ENCODE results near the gene KMO. TPM values are rescaled to one million over a fixed set of nuclear protein-coding genes. Genes with fewer than 3 reads are reported as not detected.

KMO gene
- total and polyA plus RNA-seq, 2 donors (not counting 3 experiments of a cell fraction or from before 2014, with no cell fraction given), result not detected

DNA sequence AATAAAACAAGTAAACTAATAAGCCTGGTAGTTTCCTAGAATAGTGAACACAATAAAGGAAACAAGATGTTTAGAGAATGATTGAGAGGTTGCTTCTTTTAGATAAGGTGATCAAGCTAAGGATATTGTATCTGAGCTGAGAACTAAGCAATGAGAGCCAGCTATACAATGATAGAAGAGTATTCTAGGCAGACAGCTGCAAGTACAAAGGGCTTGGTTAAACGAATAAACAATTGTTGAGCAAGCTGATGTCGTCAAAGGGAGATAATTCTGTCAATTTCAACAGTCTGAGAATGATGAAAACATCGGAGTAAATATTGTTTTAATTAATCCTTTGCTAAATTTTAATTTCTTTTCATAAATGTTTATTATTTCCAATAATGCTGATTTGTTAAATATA lies 7.2 kb upstream of the KMO start:
- dilution Hi-C loops (cut with MboI; ENCODE audit: extremely low pct_ligation_motif_present, low sequenced_read_pairs), result no loop called here
- intact Hi-C loops (cut with micrococcal nuclease), result no loop called here
- no peak for TF ChIP-seq GATA2 (IDR thresholded peaks at IDR 0.05; ENCODE audit: insufficient read depth, insufficient read length, low read depth, low read length)
- TF ChIP-seq, protein P1, sequence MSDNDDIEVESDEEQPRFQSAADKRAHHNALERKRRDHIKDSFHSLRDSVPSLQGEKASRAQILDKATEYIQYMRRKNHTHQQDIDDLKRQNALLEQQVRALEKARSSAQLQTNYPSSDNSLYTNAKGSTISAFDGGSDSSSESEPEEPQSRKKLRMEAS (IDR thresholded peaks at IDR 0.05; ENCODE audit: insufficient read depth, insufficient read length), result no peak
- Histone ChIP-seq H3K36me3 (ENCODE audit: control insufficient read depth in 2 of 2, extremely low read depth in 1 of 2, insufficient read depth in 2 of 2, low read length in 2 of 2) (no peaks in the 10 kb centered on the region), H4K20me1 (replicated peaks; ENCODE audit: control insufficient read depth, extremely low read depth, insufficient read depth, low read length) (no peaks in the 10 kb centered on the region), H2AFZ (ENCODE audit: low read depth, low read length) (no peak overlapping the region), H3K27ac (ENCODE audit: insufficient read depth, low read depth, low read length) (no peak overlapping the region), H3K4me1 (ENCODE audit: control insufficient read depth, extremely low read depth, insufficient read depth, low read length) (peaks cover 2% of the 10 kb centered on the region), H3K4me2 (ENCODE audit: insufficient read depth, low read length) (no peak overlapping the region), H3K4me3 (replicated peaks in 1 of 3; ENCODE audit: insufficient read depth in 1 of 3, low read depth in 1 of 3, low read length in 3 of 3) (no peak overlapping the region), H3K9me1 (replicated peaks; ENCODE audit: control insufficient read depth, extremely low read depth, insufficient read depth, low read length) (no peaks in the 10 kb centered on the region), H3K27me3 (ENCODE audit: control insufficient read depth in 2 of 2, insufficient read depth in 2 of 2, low read length in 2 of 2) (peaks cover 24 to 70% of the 10 kb centered on the region in 2 experiments), H3K79me2 (ENCODE audit: control insufficient read depth, insufficient read depth, low read length) (no peaks in the 10 kb centered on the region), H3K9ac (replicated peaks; ENCODE audit: extremely low read depth, insufficient read depth, low read length) (no peak overlapping the region), H3K9me3 (replicated peaks; ENCODE audit: control insufficient read depth, insufficient read depth, low read length) (no peaks in the 10 kb centered on the region)
- no peak for DNase-seq (ENCODE audit: low read depth, low spot score)
- POLR2A ChIA-PET, result no interaction called here
- no TSS peak for BruUV-seq (replicated peaks)
- CTCF ChIA-PET, result interaction anchor here (0.9 to 1.8 kb wide), 4 partner anchors 9 to 694 kb away, joined by 3 to 4 read pairs (median 4); no protein-coding TSS in a partner anchor
- no peak for FAIRE-seq

DNA sequence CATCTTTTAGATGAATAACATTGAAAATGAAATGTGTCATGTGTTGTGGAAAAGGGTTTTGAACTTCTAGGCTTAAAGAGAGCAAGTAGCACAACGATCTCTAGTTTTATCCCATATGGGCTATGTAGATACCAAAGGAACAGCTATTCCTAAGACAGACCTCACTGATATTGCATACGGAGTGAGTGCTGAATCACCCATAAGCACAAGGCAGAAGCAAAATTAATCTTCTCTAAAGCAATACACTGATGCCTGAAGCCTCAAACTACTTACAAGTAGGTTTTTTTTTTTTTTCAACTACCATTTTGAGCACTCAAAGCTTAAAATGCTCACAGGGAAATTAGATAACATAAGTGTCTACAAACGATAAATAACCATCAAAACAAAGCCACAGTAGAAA lies 5.0 kb upstream of the KMO start:
- CTCF ChIA-PET, result no interaction called here
- DNase-seq (ENCODE audit: low read depth, low spot score) (no peak), FAIRE-seq (no peak)
- dilution Hi-C loops (cut with MboI; ENCODE audit: extremely low pct_ligation_motif_present, low sequenced_read_pairs) (no loop called here), intact Hi-C loops (cut with micrococcal nuclease) (no loop called here)
- H2AFZ ChIP-seq (ENCODE audit: low read depth, low read length), result no peak overlapping the region
- POLR2A ChIA-PET, result no interaction called here
- no peak overlapping the region for H3K27ac ChIP-seq (ENCODE audit: insufficient read depth, low read depth, low read length)
- no peak overlapping the region for H3K4me3 ChIP-seq (replicated peaks in 1 of 3; ENCODE audit: insufficient read depth in 1 of 3, low read depth in 1 of 3, low read length in 3 of 3)
- H3K79me2 ChIP-seq (ENCODE audit: control insufficient read depth, insufficient read depth, low read length), result no peaks in the 10 kb centered on the region
- BruUV-seq (replicated peaks), result no TSS peak
- H3K27me3 ChIP-seq (ENCODE audit: control insufficient read depth in 2 of 2, insufficient read depth in 2 of 2, low read length in 2 of 2), result peaks cover 22 to 56% of the 10 kb centered on the region in 2 experiments
- H3K9me3 ChIP-seq (replicated peaks; ENCODE audit: control insufficient read depth, insufficient read depth, low read length), result no peaks in the 10 kb centered on the region
- no peaks in the 10 kb centered on the region for H4K20me1 ChIP-seq (replicated peaks; ENCODE audit: control insufficient read depth, extremely low read depth, insufficient read depth, low read length)
- H3K36me3 ChIP-seq (ENCODE audit: control insufficient read depth in 2 of 2, extremely low read depth in 1 of 2, insufficient read depth in 2 of 2, low read length in 2 of 2), result no peaks in the 10 kb centered on the region
- H3K4me1 ChIP-seq (ENCODE audit: control insufficient read depth, extremely low read depth, insufficient read depth, low read length), result peaks cover 6% of the 10 kb centered on the region
- no peak for TF ChIP-seq POLR2A (IDR thresholded peaks at IDR 0.05; ENCODE audit: low read depth, low read length)
- TF ChIP-seq, protein P1 (IDR thresholded peaks at IDR 0.05; ENCODE audit: insufficient read depth, insufficient read length), result no peak
- no peak for TF ChIP-seq EZH2 (IDR thresholded peaks at IDR 0.05; ENCODE audit: borderline replicate concordance, low read depth, low read length, severe bottlenecking)
- TF ChIP-seq FOS (IDR thresholded peaks at IDR 0.05; ENCODE audit: borderline replicate concordance, insufficient read depth, low read length), result no peak
- TF ChIP-seq, protein P2, sequence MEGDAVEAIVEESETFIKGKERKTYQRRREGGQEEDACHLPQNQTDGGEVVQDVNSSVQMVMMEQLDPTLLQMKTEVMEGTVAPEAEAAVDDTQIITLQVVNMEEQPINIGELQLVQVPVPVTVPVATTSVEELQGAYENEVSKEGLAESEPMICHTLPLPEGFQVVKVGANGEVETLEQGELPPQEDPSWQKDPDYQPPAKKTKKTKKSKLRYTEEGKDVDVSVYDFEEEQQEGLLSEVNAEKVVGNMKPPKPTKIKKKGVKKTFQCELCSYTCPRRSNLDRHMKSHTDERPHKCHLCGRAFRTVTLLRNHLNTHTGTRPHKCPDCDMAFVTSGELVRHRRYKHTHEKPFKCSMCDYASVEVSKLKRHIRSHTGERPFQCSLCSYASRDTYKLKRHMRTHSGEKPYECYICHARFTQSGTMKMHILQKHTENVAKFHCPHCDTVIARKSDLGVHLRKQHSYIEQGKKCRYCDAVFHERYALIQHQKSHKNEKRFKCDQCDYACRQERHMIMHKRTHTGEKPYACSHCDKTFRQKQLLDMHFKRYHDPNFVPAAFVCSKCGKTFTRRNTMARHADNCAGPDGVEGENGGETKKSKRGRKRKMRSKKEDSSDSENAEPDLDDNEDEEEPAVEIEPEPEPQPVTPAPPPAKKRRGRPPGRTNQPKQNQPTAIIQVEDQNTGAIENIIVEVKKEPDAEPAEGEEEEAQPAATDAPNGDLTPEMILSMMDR (IDR thresholded peaks at IDR 0.05; ENCODE audit: extremely low read depth in 1 of 2, insufficient read depth in 1 of 2, low read depth in 1 of 2, low read length in 2 of 2), result no peak
- no peak for TF ChIP-seq GATA2 (IDR thresholded peaks at IDR 0.05; ENCODE audit: insufficient read depth, insufficient read length, low read depth, low read length)
- no peak for TF ChIP-seq MYC (IDR thresholded peaks at IDR 0.05; ENCODE audit: low read depth, low read length)
- TF ChIP-seq JUN (IDR thresholded peaks at IDR 0.05; ENCODE audit: borderline replicate concordance, insufficient read depth, insufficient read length, low read depth), result no peak
- no peak for TF ChIP-seq POLR2AphosphoS5 (IDR thresholded peaks at IDR 0.05; ENCODE audit: insufficient read depth, low read depth, low read length)
- no peak overlapping the region for H3K9ac ChIP-seq (replicated peaks; ENCODE audit: extremely low read depth, insufficient read depth, low read length)
- no peak overlapping the region for H3K4me2 ChIP-seq (ENCODE audit: insufficient read depth, low read length)
- H3K9me1 ChIP-seq (replicated peaks; ENCODE audit: control insufficient read depth, extremely low read depth, insufficient read depth, low read length), result no peaks in the 10 kb centered on the region

Measured in endothelial cell of umbilical vein (primary cell).